Lower leg skin (tissue), 3 donors: ENCODE results near the gene SFTPD.

Source experiments
- POLR2A ChIP-seq, 2 donors: fragments of 450-650 bp; IDR thresholded peaks; one replicate each; pipeline ENCODE4 v1.6.1; 2016 to 2017; ENCODE audit warnings: antibody characterized with exemption in 2 of 2, mild to moderate bottlenecking in 1 of 2, moderate library complexity in 1 of 2
- TF ChIP-seq, protein P1 (sequence below), 3 donors: fragments of 450-650 bp; IDR thresholded peaks; one replicate each; pipeline ENCODE4 v1.5.1; 2016; ENCODE audit warnings: antibody characterized with exemption in 3 of 3, mild to moderate bottlenecking in 3 of 3, moderate library complexity in 2 of 3

DNA sequence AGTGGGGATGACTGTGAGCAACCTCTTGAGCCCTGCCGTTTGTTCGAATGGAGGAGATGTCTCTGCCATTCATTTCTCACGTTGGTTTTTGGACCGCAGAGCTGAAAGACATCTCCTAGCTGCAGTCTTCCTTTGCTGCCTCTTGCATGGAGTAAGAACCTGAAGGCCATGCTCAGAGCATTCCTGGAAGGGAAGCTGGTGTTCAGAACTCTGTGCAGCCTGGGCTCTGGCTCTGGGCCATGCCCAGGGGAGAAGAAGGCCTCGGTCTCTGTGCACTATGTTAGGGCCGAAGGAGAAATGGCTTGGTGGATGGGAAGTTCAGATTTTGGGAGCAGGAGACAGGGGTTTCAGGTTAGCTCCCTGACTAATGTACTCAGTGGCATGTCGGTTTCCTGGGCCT, 22.9 kb downstream of the SFTPD start:
- TF ChIP-seq, protein P1, sequence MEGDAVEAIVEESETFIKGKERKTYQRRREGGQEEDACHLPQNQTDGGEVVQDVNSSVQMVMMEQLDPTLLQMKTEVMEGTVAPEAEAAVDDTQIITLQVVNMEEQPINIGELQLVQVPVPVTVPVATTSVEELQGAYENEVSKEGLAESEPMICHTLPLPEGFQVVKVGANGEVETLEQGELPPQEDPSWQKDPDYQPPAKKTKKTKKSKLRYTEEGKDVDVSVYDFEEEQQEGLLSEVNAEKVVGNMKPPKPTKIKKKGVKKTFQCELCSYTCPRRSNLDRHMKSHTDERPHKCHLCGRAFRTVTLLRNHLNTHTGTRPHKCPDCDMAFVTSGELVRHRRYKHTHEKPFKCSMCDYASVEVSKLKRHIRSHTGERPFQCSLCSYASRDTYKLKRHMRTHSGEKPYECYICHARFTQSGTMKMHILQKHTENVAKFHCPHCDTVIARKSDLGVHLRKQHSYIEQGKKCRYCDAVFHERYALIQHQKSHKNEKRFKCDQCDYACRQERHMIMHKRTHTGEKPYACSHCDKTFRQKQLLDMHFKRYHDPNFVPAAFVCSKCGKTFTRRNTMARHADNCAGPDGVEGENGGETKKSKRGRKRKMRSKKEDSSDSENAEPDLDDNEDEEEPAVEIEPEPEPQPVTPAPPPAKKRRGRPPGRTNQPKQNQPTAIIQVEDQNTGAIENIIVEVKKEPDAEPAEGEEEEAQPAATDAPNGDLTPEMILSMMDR (IDR thresholded peaks at IDR 0.05) = no peak
- no peak for TF ChIP-seq POLR2A (IDR thresholded peaks at IDR 0.05)
